MM.1S (cell line): ENCODE results near the gene FBXW5.

Experiments
- EZH2 ChIP-seq: fragments of 300-600 bp; sonication (generic); optimal IDR thresholded peaks from 2 replicates; pipeline ENCODE3; 2017; ENCODE audit warnings: low read depth, mild to moderate bottlenecking, antibody characterized with exemption, low read length, mixed read lengths
- TF ChIP-seq, protein P1 (sequence below): fragments of 300-600 bp; sonication (generic); IDR thresholded peaks from 2 replicates; pipeline ENCODE4 v1.5.1; 2016; ENCODE audit warnings: antibody characterized with exemption, low read length, mixed read lengths

- TF ChIP-seq, protein P1, sequence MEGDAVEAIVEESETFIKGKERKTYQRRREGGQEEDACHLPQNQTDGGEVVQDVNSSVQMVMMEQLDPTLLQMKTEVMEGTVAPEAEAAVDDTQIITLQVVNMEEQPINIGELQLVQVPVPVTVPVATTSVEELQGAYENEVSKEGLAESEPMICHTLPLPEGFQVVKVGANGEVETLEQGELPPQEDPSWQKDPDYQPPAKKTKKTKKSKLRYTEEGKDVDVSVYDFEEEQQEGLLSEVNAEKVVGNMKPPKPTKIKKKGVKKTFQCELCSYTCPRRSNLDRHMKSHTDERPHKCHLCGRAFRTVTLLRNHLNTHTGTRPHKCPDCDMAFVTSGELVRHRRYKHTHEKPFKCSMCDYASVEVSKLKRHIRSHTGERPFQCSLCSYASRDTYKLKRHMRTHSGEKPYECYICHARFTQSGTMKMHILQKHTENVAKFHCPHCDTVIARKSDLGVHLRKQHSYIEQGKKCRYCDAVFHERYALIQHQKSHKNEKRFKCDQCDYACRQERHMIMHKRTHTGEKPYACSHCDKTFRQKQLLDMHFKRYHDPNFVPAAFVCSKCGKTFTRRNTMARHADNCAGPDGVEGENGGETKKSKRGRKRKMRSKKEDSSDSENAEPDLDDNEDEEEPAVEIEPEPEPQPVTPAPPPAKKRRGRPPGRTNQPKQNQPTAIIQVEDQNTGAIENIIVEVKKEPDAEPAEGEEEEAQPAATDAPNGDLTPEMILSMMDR = no peak
- TF ChIP-seq EZH2 = no peak
Measured at GRCh38 chr9:136951541-136952320, 7.2 kb upstream of the FBXW5 start, which contains the start of gene LCN12.
